Naive thymus-derived CD4-positive, alpha-beta T cell (primary cell): ENCODE results near the gene ZNF683. TPM values are rescaled to one million over a fixed set of nuclear protein-coding genes. Genes with fewer than 3 reads are reported as not detected.
A peak's percentile ranks its signal among the peaks of the same experiment; 100 is the strongest.

Experiments used
- ATAC-seq: fragments of 150-1000 bp; cut with Tn5 transposase; 2 replicates; pipeline ENCODE4 v1.10.0; 2021; ENCODE audit warnings: mild to moderate bottlenecking, moderate library complexity
- CTCF ChIA-PET: fragments of 350-600 bp; sonication (Branson Sonifier 250); formaldehyde crosslinking; loops from one replicate; lab custom pipeline; 2021; ENCODE audit warnings: antibody characterized with exemption; lab: Charles Lee
- POLR2A ChIA-PET: fragments of 350-600 bp; sonication (Branson Sonifier 250); formaldehyde crosslinking; loops from one replicate; lab custom pipeline; 2021; ENCODE audit warnings: antibody characterized with exemption, inconsistent platforms; lab: Charles Lee
- DNase-seq, 9 donors: peaks; one replicate each; pipeline versions ENCODE4 v3.0.0 to v3.0.0-alpha.2; 2020 to 2022; ENCODE audit warnings: mixed read lengths in 1 of 9
- H3K27ac ChIP-seq: one replicate; pipeline ENCODE4 v1.7.0; 2013; ENCODE audit warnings: mild to moderate bottlenecking, low read depth, low read length, moderate library complexity
- H3K27me3 ChIP-seq, 2 donors: one replicate each; pipeline ENCODE4 v1.7.0; 2013; ENCODE audit warnings: low read length in 2 of 2, mild to moderate bottlenecking in 2 of 2, moderate library complexity in 2 of 2; ENCODE audit not compliant: control insufficient read depth in 2 of 2, insufficient read depth in 2 of 2
- H3K36me3 ChIP-seq, 3 experiments: 1 replicate in 2 of 3; 2 replicates in 1 of 3; pipeline ENCODE4 v1.7.0; 2013; ENCODE audit warnings: low read length in 3 of 3, mild to moderate bottlenecking in 3 of 3, moderate library complexity in 1 of 3; ENCODE audit not compliant: insufficient read depth in 3 of 3, control insufficient read depth in 2 of 3
- H3K4me1 ChIP-seq, 2 donors: one replicate each; pipeline ENCODE4 v1.7.0; 2013; ENCODE audit warnings: low read length in 2 of 2, mild to moderate bottlenecking in 2 of 2, moderate library complexity in 1 of 2; ENCODE audit not compliant: control insufficient read depth in 2 of 2, insufficient read depth in 2 of 2
- H3K4me3 ChIP-seq: 2 replicates; pipeline ENCODE4 v1.7.0; 2013; ENCODE audit warnings: mild to moderate bottlenecking, low read length
- H3K9me3 ChIP-seq, 3 experiments: 1 replicate in 2 of 3; 2 replicates in 1 of 3; pipeline ENCODE4 v1.7.0; 2013; ENCODE audit warnings: low read length in 3 of 3; ENCODE audit not compliant: control insufficient read depth in 2 of 3
- H3K27ac Mint-ChIP-seq, 9 donors: one replicate each; pipeline ENCODE4 v1.8.0; 2020 to 2022; ENCODE audit warnings: mixed read lengths in 9 of 9, mild to moderate bottlenecking in 8 of 9, moderate library complexity in 5 of 9, inconsistent platforms in 2 of 9
- H3K27me3 Mint-ChIP-seq, 5 donors: one replicate each; pipeline ENCODE4 v1.8.0; 2021 to 2022; ENCODE audit warnings: mixed read lengths in 5 of 5, mild to moderate bottlenecking in 1 of 5
- H3K36me3 Mint-ChIP-seq, 5 donors: one replicate each; pipeline ENCODE4 v1.8.0; 2020 to 2022; ENCODE audit warnings: mixed read lengths in 5 of 5, mild to moderate bottlenecking in 3 of 5, inconsistent platforms in 1 of 5
- H3K4me1 Mint-ChIP-seq, 7 donors: one replicate each; pipeline ENCODE4 v1.8.0; 2020 to 2022; ENCODE audit warnings: mixed read lengths in 7 of 7, mild to moderate bottlenecking in 3 of 7, inconsistent platforms in 1 of 7
- H3K4me3 Mint-ChIP-seq, 10 donors: one replicate each; pipeline ENCODE4 v1.8.0; 2020 to 2022; ENCODE audit warnings: mild to moderate bottlenecking in 10 of 10, mixed read lengths in 10 of 10, moderate library complexity in 6 of 10, inconsistent platforms in 2 of 10
- H3K9me3 Mint-ChIP-seq, 11 donors: one replicate each; pipeline ENCODE4 v1.8.0; 2020 to 2022; ENCODE audit warnings: mixed read lengths in 11 of 11, mild to moderate bottlenecking in 4 of 11, inconsistent platforms in 1 of 11, moderate library complexity in 1 of 11
- intact Hi-C, 2 donors: fragments of 100-400 bp; cut with micrococcal nuclease; formaldehyde crosslinking; loops; one replicate each; pipeline ENCODE4 v1.15.1; 2023
- polyA plus RNA-seq, 2 donors: library from polyadenylated mRNA; unstranded; fragments of 300-500 nt; fragmentation: Illumina TruSeq; gene quantifications; one replicate each; pipeline ENCODE4 v1.2.3, GENCODE V29; 2021
- total RNA-seq, 6 experiments: library from RNA in 5 of 6; stranded (reverse) in 5 of 6; gene quantifications; 1 replicate in 5 of 6; 2 replicates in 1 of 6; pipeline ENCODE4 v1.2.3 and lab custom pipeline; 2021 to 2026

ZNF683 gene
- total and polyA plus RNA-seq, 7 experiments from 2014 or later: 0.22 to 6.3 (median 0.51) TPM; not detected in 4

DNA sequence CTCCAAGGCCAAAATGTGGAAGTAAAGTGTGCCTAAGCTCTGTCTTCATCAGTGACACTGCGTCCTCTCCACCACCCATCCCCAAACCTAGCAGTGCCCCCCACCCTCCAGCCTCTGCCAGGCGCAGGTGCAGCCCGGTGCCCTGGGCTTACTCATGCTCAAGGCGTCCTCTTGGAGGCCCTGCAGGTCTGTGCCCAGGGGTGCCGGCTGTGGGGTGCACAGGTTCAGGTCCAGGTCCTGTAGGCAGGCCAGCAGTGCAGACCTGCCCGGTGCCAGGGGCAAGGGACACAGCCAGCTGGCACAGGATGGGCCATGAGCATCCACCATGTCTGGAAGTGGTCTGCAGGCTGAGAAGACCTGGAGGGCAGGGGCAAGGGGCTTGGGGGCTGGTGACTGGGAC, 5.1 kb downstream of the ZNF683 start:
- ChIA-PET CTCF (interaction anchor here (1.4 kb wide), 1 partner anchor 24 kb away, joined by 5 read pairs; no protein-coding TSS in a partner anchor), POLR2A (interaction anchor here (0.6 to 1.0 kb wide), 2 partner anchors 17 to 83 kb away, joined by 3 read pairs; no protein-coding TSS in a partner anchor)
- Mint-ChIP-seq H3K9me3 (peaks cover 0 to 9% (median 0%) of the 10 kb centered on the region in 11 donors), H3K4me3 (no peak overlapping the region), H3K36me3 (peaks cover 0 to 10% (median 0%) of the 10 kb centered on the region in 5 donors), H3K27me3 (peaks cover 0 to 17% (median 0%) of the 10 kb centered on the region in 5 donors), H3K27ac (peak overlapping the region in 1 of 9 donors; percentile 46), H3K4me1 (peaks cover 34 to 54% (median 46%) of the 10 kb centered on the region in 7 donors)
- H3K4me1 ChIP-seq: peaks cover 40 to 54% of the 10 kb centered on the region in 2 donors
- intact Hi-C loops: no loop called here
- no peak for DNase-seq
- no peaks in the 10 kb centered on the region for H3K27me3 ChIP-seq
- H3K4me3 ChIP-seq: no peak overlapping the region
- H3K27ac ChIP-seq: no peak overlapping the region
- no peaks in the 10 kb centered on the region for H3K9me3 ChIP-seq
- no peaks in the 10 kb centered on the region for H3K36me3 ChIP-seq
- no peak for ATAC-seq

GRCh38 chr1:26364956-26365355, 7.6 kb downstream of the ZNF683 start:
- peak overlapping the region in 1 of 10 donors; percentile 44 for H3K4me3 Mint-ChIP-seq
- H3K27me3 Mint-ChIP-seq: peaks cover 7 to 29% (median 12%) of the 10 kb centered on the region in 5 donors
- H3K4me1 ChIP-seq: peaks cover 26 to 38% of the 10 kb centered on the region in 2 donors
- CTCF ChIA-PET: interaction anchor here (0.8 to 4.4 kb wide), 20 partner anchors 9 to 195 kb away, joined by 3 to 31 read pairs (median 6); partner anchors contain the start of genes CD52, SH3BGRL3 and ZNF593
- ATAC-seq: no peak
- no peaks in the 10 kb centered on the region for H3K27me3 ChIP-seq
- no peak for DNase-seq
- POLR2A ChIA-PET: interaction anchor here (0.8 to 4.6 kb wide), 8 partner anchors 9 to 90 kb away, joined by 3 to 34 read pairs (median 5); partner anchors contain the start of genes CD52, CRYBG2, DHDDS and ZNF683
- H3K36me3 Mint-ChIP-seq: peaks cover 0 to 2% (median 0%) of the 10 kb centered on the region in 5 donors
- no peaks in the 10 kb centered on the region for H3K9me3 ChIP-seq
- H3K27ac ChIP-seq: no peak overlapping the region
- H3K27ac Mint-ChIP-seq: peak overlapping the region in 3 of 9 donors; percentile 9 to 55 (median 28)
- H3K4me1 Mint-ChIP-seq: peaks cover 22 to 46% (median 40%) of the 10 kb centered on the region in 7 donors
- no peak overlapping the region for H3K4me3 ChIP-seq
- no peaks in the 10 kb centered on the region for H3K36me3 ChIP-seq
- H3K9me3 Mint-ChIP-seq: peaks cover 0 to 3% (median 0%) of the 10 kb centered on the region in 11 donors
- intact Hi-C loops: loop anchor here in 1 of 2 donors (1.0 to 5.0 kb wide), 3 partner anchors 29 to 328 kb away; partner anchors contain the start of gene HMGN2

DNA sequence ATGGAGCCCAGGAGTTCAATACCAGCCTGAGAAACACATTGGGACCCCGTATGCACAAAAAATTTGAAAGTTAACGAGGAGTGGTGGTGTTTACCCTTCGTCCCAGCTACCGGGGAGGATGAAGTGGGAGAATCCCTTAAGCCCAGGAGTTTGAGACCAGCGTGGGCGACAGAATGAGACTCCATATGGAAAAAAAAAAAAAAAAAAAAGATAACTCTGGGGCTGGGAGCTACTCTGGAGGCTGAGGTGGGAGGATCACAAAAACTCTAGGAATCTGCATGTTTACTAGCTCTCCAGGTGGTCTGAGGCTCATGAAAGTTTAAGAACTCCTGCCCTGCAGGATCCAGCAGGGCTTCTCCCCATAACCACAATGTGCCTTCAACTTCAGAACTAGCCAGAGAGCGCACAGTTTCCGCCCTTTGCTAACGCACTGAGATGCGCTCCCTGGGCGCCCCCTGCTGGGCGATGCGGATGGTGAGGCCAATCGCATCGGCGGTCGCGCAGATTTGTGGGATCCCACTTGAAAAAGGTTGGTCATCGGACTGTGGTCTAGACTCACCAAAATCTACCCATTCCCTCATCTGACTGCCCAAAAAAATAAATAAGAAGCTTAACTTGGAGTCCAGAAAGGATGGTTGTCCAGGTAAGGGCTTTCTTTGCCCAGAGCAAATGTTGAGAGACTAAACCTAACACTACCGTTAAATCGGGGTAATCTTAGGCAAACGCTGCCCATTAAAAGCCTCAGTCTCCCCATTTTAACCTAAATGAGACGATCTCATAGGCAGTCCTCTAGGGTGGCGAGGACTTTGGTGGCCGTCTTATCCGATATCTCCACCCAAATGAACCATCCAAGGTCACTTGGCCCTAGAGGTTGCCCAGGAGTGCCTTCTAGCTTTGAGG, 8.8 kb downstream of the ZNF683 start:
- H3K36me3 Mint-ChIP-seq: no peaks in the 10 kb centered on the region
- Histone ChIP-seq H3K9me3 (no peaks in the 10 kb centered on the region), H3K36me3 (no peaks in the 10 kb centered on the region), H3K27me3 (no peaks in the 10 kb centered on the region), H3K4me3 (no peak overlapping the region), H3K27ac (no peak overlapping the region), H3K4me1 (peaks cover 30 to 44% of the 10 kb centered on the region in 2 donors)
- ATAC-seq (peak; percentile 84), DNase-seq (peak; percentile 71 to 87 (median 82))
- peaks cover 28 to 53% (median 47%) of the 10 kb centered on the region in 7 donors for H3K4me1 Mint-ChIP-seq
- H3K9me3 Mint-ChIP-seq: peaks cover 0 to 1% (median 0%) of the 10 kb centered on the region in 11 donors
- ChIA-PET CTCF (interaction anchor here (0.5 to 4.4 kb wide), 27 partner anchors 8 to 1875 kb away, joined by 3 to 31 read pairs (median 6); partner anchors contain the start of genes CD52 and SH3BGRL3), POLR2A (interaction anchor here (0.5 to 4.6 kb wide), 10 partner anchors 9 to 1437 kb away, joined by 3 to 34 read pairs (median 4); partner anchors contain the start of genes CD52, CRYBG2 and ZNF683)
- H3K27ac Mint-ChIP-seq: peak overlapping the region in 4 of 9 donors; percentile 20 to 52 (median 40)
- intact Hi-C loops: loop anchor here (1.0 to 5.0 kb wide), 11 partner anchors 15 to 326 kb away; partner anchors contain the start of gene HMGN2 (in 1 of the 2)
- H3K27me3 Mint-ChIP-seq: peaks cover 7 to 37% (median 16%) of the 10 kb centered on the region in 5 donors
- peak overlapping the region in 6 of 10 donors; percentile 39 to 72 (median 40) for H3K4me3 Mint-ChIP-seq

GRCh38 chr1:26362331-26362730, 10.2 kb downstream of the ZNF683 start:
- H3K4me3 Mint-ChIP-seq: peak overlapping the region in 3 of 10 donors; percentile 42 to 80 (median 57)
- DNase-seq: no peak
- peaks cover 36 to 40% of the 10 kb centered on the region in 2 donors for H3K4me1 ChIP-seq
- peak overlapping the region in 1 of 9 donors; percentile 12 for H3K27ac Mint-ChIP-seq
- no peaks in the 10 kb centered on the region for H3K36me3 ChIP-seq
- H3K27me3 ChIP-seq: no peaks in the 10 kb centered on the region
- H3K9me3 Mint-ChIP-seq: no peaks in the 10 kb centered on the region
- H3K27ac ChIP-seq: no peak overlapping the region
- ATAC-seq: no peak
- H3K4me3 ChIP-seq: no peak overlapping the region
- no peaks in the 10 kb centered on the region for H3K36me3 Mint-ChIP-seq
- peaks cover 7 to 33% (median 18%) of the 10 kb centered on the region in 5 donors for H3K27me3 Mint-ChIP-seq
- intact Hi-C loops: loop anchor here (2.0 to 5.0 kb wide), 3 partner anchors 28 to 325 kb away; partner anchors contain the start of gene HMGN2 (in 1 of the 2)
- ChIA-PET POLR2A (interaction anchor here (0.9 to 4.6 kb wide), 4 partner anchors 11 to 74 kb away, joined by 3 to 34 read pairs (median 14); partner anchors contain the start of genes CD52 and ZNF683), CTCF (interaction anchor here (0.8 to 4.4 kb wide), 11 partner anchors 11 to 192 kb away, joined by 3 to 26 read pairs (median 7); partner anchors contain the start of genes ZNF593 and ZNF683)
- peaks cover 32 to 60% (median 47%) of the 10 kb centered on the region in 7 donors for H3K4me1 Mint-ChIP-seq
- no peaks in the 10 kb centered on the region for H3K9me3 ChIP-seq

GRCh38 chr1:26361605-26362122, 10.9 kb downstream of the ZNF683 start:
- ChIA-PET POLR2A (interaction anchor here (0.8 to 4.6 kb wide), 5 partner anchors 12 to 77 kb away, joined by 4 to 34 read pairs (median 6); partner anchors contain the start of genes CD52 and ZNF683), CTCF (interaction anchor here (0.6 to 4.4 kb wide), 11 partner anchors 11 to 192 kb away, joined by 3 to 26 read pairs (median 7); partner anchors contain the start of genes ZNF593 and ZNF683)
- Histone ChIP-seq H3K4me1 (peaks cover 36 to 40% of the 10 kb centered on the region in 2 donors), H3K27me3 (no peaks in the 10 kb centered on the region), H3K4me3 (no peak overlapping the region), H3K9me3 (no peaks in the 10 kb centered on the region), H3K27ac (no peak overlapping the region), H3K36me3 (no peaks in the 10 kb centered on the region)
- Mint-ChIP-seq H3K27me3 (peaks cover 7 to 33% (median 18%) of the 10 kb centered on the region in 5 donors), H3K27ac (peak overlapping the region in 1 of 9 donors; percentile 12), H3K4me3 (peak overlapping the region in 5 of 10 donors; percentile 35 to 80 (median 63)), H3K36me3 (no peaks in the 10 kb centered on the region), H3K9me3 (no peaks in the 10 kb centered on the region), H3K4me1 (peaks cover 33 to 61% (median 47%) of the 10 kb centered on the region in 7 donors)
- intact Hi-C loops: loop anchor here (2.0 to 5.0 kb wide), 4 partner anchors 29 to 324 kb away; partner anchors contain the start of gene HMGN2 (in 1 of the 2)
- DNase-seq (no peak), ATAC-seq (no peak)
